Measurements from ENCODE around the gene PAPPA. TPM values are rescaled to one million over a fixed set of nuclear protein-coding genes. Genes with fewer than 3 reads are reported as not detected.

The PAPPA gene
- polyA plus RNA-seq, 4 donors = 4.1 to 7.6 (median 4.3) TPM

- peak in 2 of 4 donors; percentile 40 to 44 for DNase-seq (ENCODE audit: low read depth in 4 of 4, low spot score in 3 of 4)
These were observed 66.1 kb downstream of the PAPPA start for GRCh38 chr9:116219686-116220085.

GRCh38 chr9:116223926-116224325 lies 70.3 kb downstream of the PAPPA start:
- DNase-seq (ENCODE audit: low read depth in 4 of 4, low spot score in 3 of 4) = no peak

GRCh38 chr9:116230051-116230632 lies 76.6 kb downstream of the PAPPA start:
- DNase-seq (ENCODE audit: low read depth in 4 of 4, low spot score in 3 of 4) = no peak

GRCh38 chr9:116232424-116233159 lies 79.0 kb downstream of the PAPPA start:
- DNase-seq (ENCODE audit: low read depth in 4 of 4, low spot score in 3 of 4) = no peak

- no peak for DNase-seq (ENCODE audit: low read depth in 4 of 4, low spot score in 3 of 4)
These were observed 79.6 kb downstream of the PAPPA start for GRCh38 chr9:116233160-116233530.

- no peak for DNase-seq (ENCODE audit: low read depth in 4 of 4, low spot score in 3 of 4)
These were observed 80.5 kb downstream of the PAPPA start for GRCh38 chr9:116234081-116234480.

GRCh38 chr9:116236979-116237378 lies 83.4 kb downstream of the PAPPA start:
- no peak for DNase-seq (ENCODE audit: low read depth in 4 of 4, low spot score in 3 of 4)

- DNase-seq (ENCODE audit: low read depth in 4 of 4, low spot score in 3 of 4) = no peak
These were observed 83.9 kb downstream of the PAPPA start for GRCh38 chr9:116237456-116237855.

GRCh38 chr9:116238225-116238624 lies 84.6 kb downstream of the PAPPA start:
- DNase-seq (ENCODE audit: low read depth in 4 of 4, low spot score in 3 of 4) = no peak

GRCh38 chr9:116238776-116239340 lies 85.3 kb downstream of the PAPPA start:
- DNase-seq (ENCODE audit: low read depth in 4 of 4, low spot score in 3 of 4) = no peak

GRCh38 chr9:116243708-116244107 lies 90.1 kb downstream of the PAPPA start:
- no peak for DNase-seq (ENCODE audit: low read depth in 4 of 4, low spot score in 3 of 4)

- DNase-seq (ENCODE audit: low read depth in 4 of 4, low spot score in 3 of 4) = no peak
These were observed 93.7 kb downstream of the PAPPA start for GRCh38 chr9:116247284-116247683.

GRCh38 chr9:116247791-116248374 lies 94.3 kb downstream of the PAPPA start:
- no peak for DNase-seq (ENCODE audit: low read depth in 4 of 4, low spot score in 3 of 4)

- DNase-seq (ENCODE audit: low read depth in 4 of 4, low spot score in 3 of 4) = no peak
These were observed 97.3 kb downstream of the PAPPA start for GRCh38 chr9:116250891-116251290.

GRCh38 chr9:116251366-116251765 lies 97.8 kb downstream of the PAPPA start:
- DNase-seq (ENCODE audit: low read depth in 4 of 4, low spot score in 3 of 4) = no peak

- DNase-seq (ENCODE audit: low read depth in 4 of 4, low spot score in 3 of 4) = no peak
These were observed 106.9 kb downstream of the PAPPA start for GRCh38 chr9:116260531-116260930.

- no peak for DNase-seq (ENCODE audit: low read depth in 4 of 4, low spot score in 3 of 4)
These were observed 108.9 kb downstream of the PAPPA start for GRCh38 chr9:116262448-116262847.

- DNase-seq (ENCODE audit: low read depth in 4 of 4, low spot score in 3 of 4) = no peak
These were observed 110.8 kb downstream of the PAPPA start for GRCh38 chr9:116264361-116264760.

- DNase-seq (ENCODE audit: low read depth in 4 of 4, low spot score in 3 of 4) = no peak
These were observed 113.4 kb downstream of the PAPPA start for GRCh38 chr9:116267021-116267420.

- DNase-seq (ENCODE audit: low read depth in 4 of 4, low spot score in 3 of 4) = no peak
These were observed 115.7 kb downstream of the PAPPA start for GRCh38 chr9:116269250-116269649.

GRCh38 chr9:116270546-116270945 lies 117.0 kb downstream of the PAPPA start:
- DNase-seq (ENCODE audit: low read depth in 4 of 4, low spot score in 3 of 4) = no peak

- no peak for DNase-seq (ENCODE audit: low read depth in 4 of 4, low spot score in 3 of 4)
These were observed 117.7 kb downstream of the PAPPA start for GRCh38 chr9:116271340-116271739.
